WTC11 (cell line): ENCODE measurements around the gene IRF4. TPM values are rescaled to one million over a fixed set of nuclear protein-coding genes. Genes with fewer than 3 reads are reported as not detected.

Experiments
- ATAC-seq: fragments of 200-7000 bp; cut with Tn5 transposase; 2 replicates; pipeline ENCODE4 v1.10.0; 2021; ENCODE audit warnings: mild to moderate bottlenecking, moderate library complexity
- CTCF ChIA-PET: fragments of 300-600 bp; sonication (Branson Sonifier 250); formaldehyde crosslinking; loops from one replicate; lab custom pipeline; 2021; ENCODE audit warnings: antibody characterized with exemption; lab: Charles Lee
- POLR2A ChIA-PET: fragments of 350-600 bp; sonication (Branson Sonifier 250); formaldehyde crosslinking; loops from one replicate; lab custom pipeline; 2021; ENCODE audit warnings: antibody characterized with exemption; lab: Charles Lee
- DNase-seq: peaks from one replicate; pipeline ENCODE4 v3.0.0; 2021; ENCODE audit warnings: low spot score
- H3K27ac Mint-ChIP-seq: 2 replicates; pipeline ENCODE4 v1.8.0; 2021; ENCODE audit warnings: mixed read lengths
- H3K27me3 Mint-ChIP-seq: 2 replicates; pipeline ENCODE4 v1.8.0; 2021; ENCODE audit warnings: low read depth, mild to moderate bottlenecking, moderate library complexity, mixed read lengths
- H3K36me3 Mint-ChIP-seq: 2 replicates; pipeline ENCODE4 v1.8.0; 2021; ENCODE audit warnings: mixed read lengths
- H3K4me1 Mint-ChIP-seq: 2 replicates; pipeline ENCODE4 v1.8.0; 2022; ENCODE audit warnings: mixed read lengths
- H3K4me3 Mint-ChIP-seq: 2 replicates; pipeline ENCODE4 v1.8.0; 2021; ENCODE audit warnings: mild to moderate bottlenecking, moderate library complexity, mixed read lengths
- H3K9me3 Mint-ChIP-seq: 2 replicates; pipeline ENCODE4 v1.8.0; 2021; ENCODE audit warnings: mixed read lengths
- AR ChIP-seq: fragments of 250-450 bp; sonication (Bioruptor Pico); IDR thresholded peaks from 2 replicates; pipeline ENCODE4 v1.9.0; 2021; ENCODE audit warnings: mild to moderate bottlenecking
- CDX4 ChIP-seq: fragments of 250-450 bp; sonication (Bioruptor Pico); IDR thresholded peaks from 2 replicates; pipeline ENCODE4 v1.9.0; 2021; ENCODE audit warnings: moderate library complexity, mild to moderate bottlenecking, inconsistent platforms, borderline replicate concordance
- CREM ChIP-seq: sonication (generic); formaldehyde crosslinking; IDR thresholded peaks from 2 replicates; pipeline ENCODE4 v1.8.1; 2022; ENCODE audit warnings: mild to moderate bottlenecking, missing genetic modification reagents, moderate library complexity
- ESRRA ChIP-seq: sonication (generic); formaldehyde crosslinking; IDR thresholded peaks from 2 replicates; pipeline ENCODE4 v1.8.1; 2022; ENCODE audit warnings: mild to moderate bottlenecking, missing genetic modification reagents, borderline replicate concordance
- GRHL2 ChIP-seq: fragments of 250-450 bp; sonication (Bioruptor Pico); IDR thresholded peaks from 2 replicates; pipeline ENCODE4 v1.8.0; 2022; ENCODE audit warnings: mild to moderate bottlenecking, moderate library complexity; ENCODE audit not compliant: insufficient replicate concordance, severe bottlenecking
- HMGXB4 ChIP-seq: sonication (generic); formaldehyde crosslinking; IDR thresholded peaks from 2 replicates; pipeline ENCODE4 v1.8.1; 2023; ENCODE audit warnings: mild to moderate bottlenecking, moderate library complexity, missing genetic modification reagents
- NFATC4 ChIP-seq: fragments of 250-450 bp; sonication (Bioruptor Pico); IDR thresholded peaks from 2 replicates; pipeline ENCODE4 v1.9.0; 2021; ENCODE audit warnings: mild to moderate bottlenecking
- NFE2L1 ChIP-seq: sonication (generic); formaldehyde crosslinking; IDR thresholded peaks from 2 replicates; pipeline ENCODE4 v1.8.1; 2023; ENCODE audit warnings: missing genetic modification reagents
- NR1H2 ChIP-seq: sonication (generic); formaldehyde crosslinking; IDR thresholded peaks from 2 replicates; pipeline ENCODE4 v1.9.0; 2021; ENCODE audit warnings: mild to moderate bottlenecking, moderate library complexity, missing genetic modification reagents
- SMAD4 ChIP-seq: sonication (generic); formaldehyde crosslinking; IDR thresholded peaks from 2 replicates; pipeline ENCODE4 v1.8.0; 2022; ENCODE audit warnings: mild to moderate bottlenecking, missing genetic modification reagents
- USF2 ChIP-seq: sonication (generic); formaldehyde crosslinking; IDR thresholded peaks from 2 replicates; pipeline ENCODE4 v1.8.1; 2023; ENCODE audit warnings: mild to moderate bottlenecking, missing genetic modification reagents, moderate library complexity
- ZMAT4 ChIP-seq: fragments of 250-450 bp; sonication (Bioruptor Pico); IDR thresholded peaks from 2 replicates; pipeline ENCODE4 v1.9.0; 2021; ENCODE audit warnings: mild to moderate bottlenecking
- ZNF232 ChIP-seq: sonication (generic); formaldehyde crosslinking; IDR thresholded peaks from 2 replicates; pipeline ENCODE4 v1.8.0; 2022; ENCODE audit warnings: mild to moderate bottlenecking, missing genetic modification reagents
- ZNF263 ChIP-seq: sonication (generic); formaldehyde crosslinking; IDR thresholded peaks from 2 replicates; pipeline ENCODE4 v1.8.1; 2022; ENCODE audit warnings: low read depth, mild to moderate bottlenecking, moderate library complexity, missing genetic modification reagents
- ZNF532 ChIP-seq: fragments of 250-450 bp; sonication (Bioruptor Pico); IDR thresholded peaks from 2 replicates; pipeline ENCODE4 v1.9.0; 2021; ENCODE audit warnings: mild to moderate bottlenecking, borderline replicate concordance
- total RNA-seq: library from RNA; stranded (reverse); gene quantifications from 3 replicates; pipeline ENCODE4 v1.2.3, GENCODE V29; 2021

Gene IRF4
- total RNA-seq, 1 experiment from 2014 or later = 1.6 TPM

GRCh38 chr6:454148-454991 lies 62.8 kb downstream of the IRF4 start:
- ATAC-seq (no peak), DNase-seq (no peak)
- no peak for TF ChIP-seq ZNF263 (CRISPR knock-in tag)
- no peak for TF ChIP-seq CDX4 (CRISPR knock-in tag)
- TF ChIP-seq CREM (CRISPR knock-in tag) = no peak
- no peak for TF ChIP-seq HMGXB4 (CRISPR knock-in tag)
- TF ChIP-seq NR1H2 (CRISPR knock-in tag) = no peak
- TF ChIP-seq USF2 = no peak
- H3K4me1 Mint-ChIP-seq = peaks cover 20% of the 10 kb centered on the region
- POLR2A ChIA-PET = no interaction called here
- H3K36me3 Mint-ChIP-seq = peaks cover 18% of the 10 kb centered on the region
- no peak overlapping the region for H3K4me3 Mint-ChIP-seq
- no peak overlapping the region for H3K27ac Mint-ChIP-seq
- CTCF ChIA-PET = interaction anchor here (1.4 to 1.6 kb wide), 2 partner anchors 46 to 102 kb away, joined by 3 to 6 read pairs; no protein-coding TSS in a partner anchor
- peaks cover 31% of the 10 kb centered on the region for H3K9me3 Mint-ChIP-seq
- peaks cover 3% of the 10 kb centered on the region; the same call in 1 of the 2 replicates for H3K27me3 Mint-ChIP-seq

- peaks cover 15% of the 10 kb centered on the region for H3K36me3 Mint-ChIP-seq
- peaks cover 29% of the 10 kb centered on the region for H3K9me3 Mint-ChIP-seq
- peaks cover 20% of the 10 kb centered on the region for H3K4me1 Mint-ChIP-seq
- CTCF ChIA-PET = no interaction called here
- POLR2A ChIA-PET = no interaction called here
- peaks cover 3% of the 10 kb centered on the region; the same call in 1 of the 2 replicates for H3K27me3 Mint-ChIP-seq
- DNase-seq (no peak), ATAC-seq (no peak)
- no peak overlapping the region for H3K4me3 Mint-ChIP-seq
- H3K27ac Mint-ChIP-seq = 0 out of 2 replicates have a peak overlapping the region, but pooled peaks have one; percentile 12
- no peak for TF ChIP-seq ZNF232 (CRISPR knock-in tag)
- no peak for TF ChIP-seq AR (CRISPR knock-in tag)
- no peak for TF ChIP-seq CDX4 (CRISPR knock-in tag)
- TF ChIP-seq ESRRA (CRISPR knock-in tag) = no peak
- no peak for TF ChIP-seq NFATC4 (CRISPR knock-in tag)
- no peak for TF ChIP-seq USF2
- no peak for TF ChIP-seq ZMAT4 (CRISPR knock-in tag)
- TF ChIP-seq GRHL2 (CRISPR knock-in tag) = no peak
- TF ChIP-seq SMAD4 (CRISPR knock-in tag) = no peak
- no peak for TF ChIP-seq NFE2L1
- no peak for TF ChIP-seq ZNF532 (CRISPR knock-in tag)
These were observed 63.5 kb downstream of the IRF4 start for GRCh38 chr6:455006-455585.
